ENCODE data around the gene MAVS.
"Not testable (repeated sequence)": the region's sequence is repeated elsewhere in the genome, so short reads cannot be mapped to it uniquely, and the experiment has no call there.

The MAVS gene

GRCh38 chr20:3857405-3857804 is 10.8 kb downstream of the MAVS start:
- DNase-seq, result no peak

DNA sequence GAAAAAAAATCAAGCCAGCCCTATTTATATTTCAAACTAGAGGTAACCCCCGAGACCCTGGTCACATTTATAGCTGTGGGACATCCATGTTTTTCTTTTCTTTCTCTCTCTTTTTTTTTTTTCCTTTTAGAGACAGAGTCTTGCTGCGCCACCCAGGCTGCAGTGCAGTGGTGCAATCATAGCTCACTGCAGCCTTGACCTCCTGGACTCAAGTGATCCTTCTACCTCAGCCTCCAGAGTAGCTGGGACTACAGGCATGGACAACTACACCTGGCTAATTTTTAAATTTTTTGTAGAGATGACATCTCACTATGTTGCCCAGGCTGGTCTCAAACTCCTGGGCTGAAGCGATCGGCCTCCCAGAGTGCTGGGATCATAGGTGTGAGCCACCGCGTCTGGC is 12.1 kb downstream of the MAVS start:
- no peak for DNase-seq

GRCh38 chr20:3861191-3861590 is 14.6 kb downstream of the MAVS start:
- DNase-seq, result no peak

DNA sequence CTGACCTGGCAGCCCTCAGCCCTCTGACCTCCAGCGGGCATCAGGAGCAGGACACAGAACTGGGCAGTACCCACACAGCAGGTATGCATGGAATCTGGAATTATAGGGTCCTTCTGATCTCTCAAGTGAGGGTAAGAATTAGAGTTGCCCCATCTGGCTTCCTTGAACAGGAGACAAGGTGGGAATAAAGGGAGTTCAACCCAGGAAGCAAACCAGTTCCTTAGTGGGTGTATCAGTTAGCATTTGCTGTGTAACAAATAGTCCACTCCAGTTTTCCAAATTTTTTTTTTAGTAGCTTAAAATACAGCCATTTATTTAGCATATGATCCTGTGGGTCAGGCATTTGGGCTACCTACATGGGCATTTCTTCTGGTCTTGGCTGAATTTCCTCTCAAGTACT is 15.7 kb downstream of the MAVS start:
- no peak for DNase-seq

DNA sequence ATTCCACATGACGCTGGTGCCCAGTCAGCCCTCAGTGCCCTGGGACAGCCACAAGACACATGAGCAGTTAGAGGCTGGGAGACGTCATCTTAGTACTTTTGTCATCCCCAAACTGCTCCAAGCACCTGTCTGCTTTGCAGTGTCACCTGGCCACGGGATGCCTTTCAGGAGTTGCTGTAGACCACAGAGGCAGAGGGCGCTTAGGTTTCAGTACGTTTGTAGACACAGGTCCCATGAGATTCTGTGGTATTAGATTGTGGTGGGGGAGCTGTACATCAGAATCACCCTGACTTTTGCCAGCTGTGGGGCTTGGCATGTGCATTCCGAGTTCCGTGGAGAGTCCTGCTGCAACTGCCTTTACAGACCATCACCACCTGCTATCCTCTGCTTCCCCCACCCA is 16.7 kb downstream of the MAVS start:
- DNase-seq, result no peak

DNA sequence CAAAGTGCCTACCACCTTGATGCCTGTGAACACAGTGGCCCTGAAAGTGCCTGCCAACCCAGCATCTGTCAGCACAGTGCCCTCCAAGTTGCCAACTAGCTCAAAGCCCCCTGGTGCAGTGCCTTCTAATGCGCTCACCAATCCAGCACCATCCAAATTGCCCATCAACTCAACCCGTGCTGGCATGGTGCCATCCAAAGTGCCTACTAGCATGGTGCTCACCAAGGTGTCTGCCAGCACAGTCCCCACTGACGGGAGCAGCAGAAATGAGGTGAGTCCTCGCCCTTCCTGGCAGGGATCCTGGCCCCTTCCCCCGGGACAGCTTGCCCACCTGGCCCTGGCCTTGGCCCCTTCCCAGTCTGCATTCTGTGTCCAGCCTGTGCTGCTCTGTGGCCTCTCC is 17.9 kb downstream of the MAVS start:
- DNase-seq, result peak in 1 of 2 experiments; percentile 20

GRCh38 chr20:3865152-3865886 is 18.7 kb downstream of the MAVS start:
- no peak for DNase-seq

DNA sequence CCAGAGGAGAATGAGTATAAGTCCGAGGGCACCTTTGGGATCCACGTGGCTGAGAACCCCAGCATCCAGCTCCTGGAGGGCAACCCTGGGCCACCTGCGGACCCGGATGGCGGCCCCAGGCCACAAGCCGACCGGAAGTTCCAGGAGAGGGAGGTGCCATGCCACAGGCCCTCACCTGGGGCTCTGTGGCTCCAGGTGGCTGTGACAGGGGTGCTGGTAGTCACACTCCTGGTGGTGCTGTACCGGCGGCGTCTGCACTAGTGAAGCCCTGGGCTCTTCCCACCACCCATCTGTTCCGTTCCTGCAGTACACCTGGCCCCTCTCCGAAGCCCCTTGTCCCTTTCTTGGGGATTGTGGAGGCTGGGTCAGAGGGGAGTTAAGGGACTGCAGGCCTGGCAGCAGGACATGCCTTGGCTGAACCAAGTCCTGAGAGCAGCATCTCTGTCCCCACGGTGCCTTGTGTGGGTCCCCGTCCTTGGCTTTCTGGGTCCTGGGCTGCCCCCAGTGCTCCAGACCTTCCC is 19.3 kb downstream of the MAVS start:
- DNase-seq, result no peak

DNA sequence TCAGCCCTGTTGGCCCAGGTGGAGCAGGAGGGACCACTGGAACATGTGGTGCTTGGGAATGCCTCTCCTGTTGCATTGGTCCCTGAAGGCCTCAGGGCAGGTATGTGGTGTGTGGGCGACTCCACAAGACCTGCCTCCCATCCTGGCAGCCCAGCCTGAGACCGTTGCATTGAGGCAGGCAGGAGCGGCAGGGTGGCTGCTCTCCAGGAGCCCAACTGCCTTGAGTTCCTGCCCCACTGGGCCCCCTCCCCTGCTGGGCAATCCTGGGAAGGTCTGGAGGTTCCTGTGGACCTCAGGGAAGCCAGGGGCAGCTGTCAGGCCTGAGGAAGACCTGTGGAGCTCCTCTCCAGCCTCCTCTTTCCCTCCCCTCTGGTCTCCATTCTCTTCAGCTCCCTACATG is 19.8 kb downstream of the MAVS start:
- DNase-seq, result no peak

DNA sequence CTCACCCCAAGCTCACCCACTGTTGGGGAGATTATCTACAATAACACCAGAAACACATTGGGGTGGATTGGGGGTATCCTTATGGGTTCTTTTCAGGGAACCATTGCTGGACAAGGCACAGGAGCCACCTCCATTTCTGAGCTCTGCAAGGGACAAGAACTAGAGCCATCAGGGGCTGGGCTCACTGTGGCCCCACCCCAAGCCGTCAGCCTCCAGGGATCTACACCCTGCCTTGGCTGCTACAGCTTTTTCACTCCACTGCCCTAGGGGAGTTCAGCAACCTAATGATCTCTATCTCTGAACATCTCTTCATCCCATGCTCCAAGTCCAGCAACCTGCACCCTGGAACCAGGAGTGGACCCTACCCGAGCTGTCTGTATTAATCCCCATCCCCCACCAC is 21.2 kb downstream of the MAVS start:
- DNase-seq, result no peak

- no peak for DNase-seq
Observed at GRCh38 chr20:3869839-3870634, 23.4 kb downstream of the MAVS start.

DNA sequence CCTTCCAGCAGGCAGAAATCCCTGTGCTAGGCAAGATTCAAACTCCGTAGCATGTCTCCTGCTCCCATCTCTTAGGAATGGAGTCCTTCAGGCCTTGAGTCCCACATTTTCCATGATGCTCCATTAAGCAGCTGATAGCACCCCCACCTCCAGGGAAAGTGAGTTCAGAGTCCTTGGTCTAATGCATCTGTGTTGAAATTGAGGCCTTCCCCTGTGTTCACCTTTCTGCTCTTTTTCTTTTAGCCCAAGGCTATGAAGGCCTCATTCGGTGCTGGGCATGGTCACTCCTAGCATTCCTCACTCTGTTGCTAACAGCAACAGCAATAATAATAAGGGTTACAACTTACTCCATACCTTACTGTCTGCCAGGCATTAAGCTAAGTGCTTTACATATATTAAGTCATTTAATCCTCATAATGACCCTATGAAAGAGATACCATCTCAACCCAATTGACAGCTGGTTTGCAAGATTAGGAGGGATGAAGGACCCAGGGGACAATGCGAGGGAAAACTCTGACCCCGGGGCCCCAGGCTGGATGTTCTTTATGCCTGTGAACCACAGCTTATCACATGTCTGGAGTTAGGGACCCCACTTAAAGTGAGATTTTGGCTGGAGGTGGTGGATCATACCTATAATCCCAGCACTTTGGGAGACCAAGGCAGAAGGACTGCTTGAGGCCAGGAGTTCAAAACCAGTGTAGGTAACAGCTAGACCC is 25.1 kb downstream of the MAVS start:
- DNase-seq, result no peak

- DNase-seq, result no peak
Observed at GRCh38 chr20:3873507-3873906, 26.9 kb downstream of the MAVS start.

DNA sequence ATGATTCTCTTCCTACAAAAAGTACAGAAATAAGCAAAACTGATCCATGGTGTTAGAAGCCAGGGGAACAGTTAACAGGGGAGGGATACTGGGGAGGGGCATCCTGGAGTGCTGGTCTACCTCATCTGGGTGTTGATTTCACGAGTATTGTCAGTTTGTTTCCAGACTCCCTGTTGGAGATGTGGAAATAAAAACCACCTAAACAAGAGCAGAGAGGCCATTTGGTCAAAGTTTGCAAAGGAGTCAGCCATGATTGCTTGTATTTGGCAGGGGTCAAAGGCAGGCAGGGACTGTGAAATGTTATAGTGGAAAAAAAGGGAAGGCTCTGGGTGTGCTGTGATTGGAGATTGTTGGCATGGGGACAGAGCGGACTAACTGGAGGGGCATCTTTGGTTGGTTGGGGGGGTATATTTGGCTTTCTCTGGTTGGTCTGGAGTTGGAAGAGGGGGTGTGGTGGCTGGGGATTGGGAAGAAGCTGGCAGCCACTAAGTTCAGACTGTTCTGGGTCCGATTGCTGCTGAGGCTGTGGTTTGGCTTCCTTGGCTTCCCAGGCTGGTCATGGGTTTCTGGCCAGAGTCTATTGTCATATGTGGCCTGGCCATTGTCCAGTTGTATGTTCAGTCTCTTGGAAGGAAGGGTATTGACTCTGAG is 27.7 kb downstream of the MAVS start:
- no peak for DNase-seq

DNA sequence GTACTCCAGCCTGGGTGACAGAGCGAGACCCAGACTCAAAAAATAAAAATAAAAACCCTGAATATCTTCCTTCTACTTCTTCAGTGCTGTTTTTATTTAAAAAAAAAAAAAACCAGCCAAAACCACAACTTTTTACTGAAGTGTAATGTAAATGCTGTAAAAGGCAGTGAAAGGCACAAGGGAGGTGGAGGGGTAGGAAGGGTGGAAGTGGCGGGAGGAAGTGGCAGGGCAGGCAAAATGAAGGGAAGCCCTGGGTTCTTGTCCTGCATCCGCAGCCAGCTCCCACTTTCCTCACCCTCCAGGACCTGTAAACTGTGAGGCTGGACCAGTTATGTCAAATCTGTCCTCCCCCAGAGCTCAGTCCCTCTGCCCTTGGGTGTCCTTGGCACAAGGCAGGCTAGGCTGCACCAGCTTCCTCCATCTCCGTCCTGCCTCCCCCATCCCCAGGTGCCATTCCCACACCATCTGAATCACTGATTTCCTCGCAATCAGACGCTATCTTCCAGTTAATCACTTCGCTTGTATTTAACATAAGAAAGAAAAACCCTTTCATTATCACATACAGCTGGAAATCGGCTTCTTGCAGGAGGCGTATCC is 28.8 kb downstream of the MAVS start:
- DNase-seq, result no peak

GRCh38 chr20:3876000-3876399 is 29.4 kb downstream of the MAVS start:
- DNase-seq, result no peak

DNA sequence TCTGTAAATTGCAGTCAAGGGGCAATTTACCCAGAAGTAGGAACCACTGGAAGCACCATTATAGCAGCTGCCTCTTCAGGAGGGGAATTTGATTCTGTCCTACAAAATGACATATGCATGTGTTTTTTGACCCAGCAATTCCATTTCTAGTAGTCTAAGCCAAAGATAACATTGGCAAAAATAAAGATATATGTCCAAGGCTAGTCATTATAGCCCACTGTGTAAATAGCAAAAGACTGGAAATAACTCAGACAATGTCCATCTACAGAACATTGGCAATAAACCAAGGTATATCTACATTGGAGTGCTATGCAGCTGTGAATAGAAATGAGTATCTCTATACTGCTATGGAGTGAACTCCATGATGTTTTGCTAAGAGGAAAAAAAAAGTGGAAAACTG is 30.0 kb downstream of the MAVS start:
- no peak for DNase-seq

DNA sequence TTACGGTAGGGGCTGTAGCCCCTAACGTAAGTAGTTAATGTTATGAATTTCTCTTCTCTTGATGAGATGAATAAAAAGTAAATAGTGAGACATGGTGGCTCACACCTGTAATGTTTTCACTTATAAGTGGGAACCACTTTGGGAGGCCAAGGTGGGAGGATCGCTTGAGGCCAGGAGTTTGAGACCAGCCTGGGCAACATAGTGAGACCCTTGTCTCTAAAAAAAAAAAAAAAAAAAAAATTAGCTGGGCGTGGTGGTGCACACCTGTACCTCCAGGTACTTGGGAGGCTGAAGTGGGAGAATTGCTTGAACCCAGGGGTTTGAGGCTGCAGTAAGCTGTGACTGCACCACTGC is 32.3 kb downstream of the MAVS start:
- DNase-seq, result not testable (repeated sequence)

DNA sequence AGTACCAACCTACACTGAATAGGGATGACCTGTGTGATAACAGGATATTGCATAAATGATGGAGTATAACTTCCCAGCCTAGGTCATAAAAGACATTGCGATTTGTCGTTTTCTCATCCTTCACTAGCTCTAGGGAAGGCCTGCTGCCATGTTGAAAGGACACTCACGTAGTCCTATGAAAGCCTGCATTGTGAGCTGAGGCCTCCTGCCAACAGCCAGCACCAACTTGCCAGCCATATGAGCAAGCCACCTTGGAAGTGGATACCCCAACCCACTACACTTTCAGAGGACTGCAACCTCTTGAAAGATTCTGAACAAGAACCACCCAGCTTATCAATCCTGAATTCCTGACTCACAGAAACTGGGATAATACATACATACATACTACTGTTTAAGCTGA is 39.1 kb downstream of the MAVS start:
- no peak for DNase-seq

DNA sequence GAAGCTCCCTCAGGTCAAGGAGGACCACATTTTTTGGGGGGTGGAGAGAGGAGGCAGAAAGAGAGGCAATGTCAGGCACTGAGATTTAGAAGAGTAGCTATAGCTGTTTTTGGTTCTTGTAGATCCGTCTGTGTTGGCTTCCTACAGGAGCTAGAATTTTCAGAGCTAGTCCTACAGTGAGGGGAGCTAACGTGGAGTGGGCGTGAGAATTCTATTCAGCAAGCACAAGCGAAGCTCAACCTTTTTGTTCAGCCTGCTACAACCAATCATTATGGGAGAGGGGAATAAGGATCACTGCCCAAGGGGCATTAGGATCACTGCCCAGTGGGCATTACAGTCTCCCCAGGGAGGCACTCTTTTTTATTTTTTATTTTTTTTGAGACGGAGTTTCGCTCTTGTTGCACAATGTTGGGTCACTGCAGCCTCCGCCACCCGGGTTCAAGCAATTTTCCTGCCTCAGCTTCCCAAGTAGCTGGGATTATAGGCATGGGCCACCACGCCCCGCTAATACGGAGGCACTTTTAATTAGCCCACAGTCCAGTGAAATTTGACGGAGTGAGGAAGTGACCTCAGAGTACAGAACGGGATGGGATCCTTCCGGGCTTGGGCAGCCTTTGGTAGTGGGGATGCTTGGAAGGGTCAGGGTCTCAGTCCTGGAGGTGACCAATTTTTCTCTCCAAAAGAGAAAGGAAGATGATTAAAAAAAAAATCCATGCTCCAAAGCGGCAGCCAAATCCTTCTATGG is 41.4 kb downstream of the MAVS start:
- DNase-seq, result peak in 1 of 2 experiments; percentile 58

DNA sequence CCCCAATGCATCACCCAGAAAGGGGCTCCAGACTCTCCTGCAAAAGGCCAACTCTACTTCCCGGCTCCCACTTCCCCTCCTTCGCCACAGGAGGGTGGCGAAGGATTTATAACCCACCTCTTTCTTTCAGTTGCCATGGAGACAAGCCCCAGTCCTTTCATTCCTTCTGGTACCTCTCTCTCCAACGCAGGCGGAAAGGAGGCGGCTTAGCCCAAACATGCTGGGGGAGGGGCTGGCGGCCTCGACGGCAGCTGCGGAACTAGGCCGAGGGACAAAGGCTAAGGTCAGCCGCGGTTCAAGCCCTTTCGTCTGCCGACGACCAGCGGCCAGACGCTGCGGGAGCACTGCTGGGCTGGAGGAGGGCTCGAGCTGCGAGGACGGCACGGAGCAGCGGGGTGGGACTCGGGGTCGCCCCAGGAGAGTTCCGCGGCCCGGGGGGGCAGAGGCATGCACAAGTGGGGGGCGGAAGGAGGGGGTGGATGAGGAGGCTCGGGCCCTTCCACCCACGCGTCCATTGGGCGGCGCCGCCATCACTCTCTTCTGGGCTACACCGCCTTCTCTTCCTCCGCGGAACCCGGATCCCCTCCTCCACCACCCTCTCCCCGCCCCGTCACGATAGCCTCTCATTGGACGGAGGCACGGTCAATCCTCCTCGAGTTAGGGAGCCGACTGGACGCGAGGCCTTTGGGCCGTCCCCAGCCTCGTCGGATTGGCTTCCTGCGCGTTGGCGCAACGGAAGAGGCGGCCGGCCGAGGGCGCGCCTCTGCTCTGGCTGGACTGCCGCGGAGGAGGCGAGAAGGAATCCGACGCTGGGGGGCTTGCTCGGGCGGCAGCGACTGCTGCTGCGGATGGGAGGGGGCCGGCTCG is 42.2 kb downstream of the MAVS start, which contains the start of gene PANK2:
TSS of gene PANK2 (plus strand) at position 766 of the 867 bp plus-strand sequence.
- peak; percentile 98 to 99 for DNase-seq
